Renal pelvis (tissue), 4 donors: ENCODE results near the gene DNAJC11. TPM values are rescaled to one million over a fixed set of nuclear protein-coding genes. Genes with fewer than 3 reads are reported as not detected.
"Not testable (repeated sequence)": the region's sequence is repeated elsewhere in the genome, so short reads cannot be mapped to it uniquely, and the experiment has no call there.

ENCODE experiments used
- DNase-seq: peaks from one replicate; pipeline ENCODE4 v3.0.0-alpha.2; 2013
- polyA plus RNA-seq, 3 donors: library from polyadenylated mRNA; unstranded; fragments of 120-200 nt; gene quantifications; one replicate each; pipeline ENCODE4 v1.2.1, GENCODE V29; 2013; ENCODE audit not compliant: insufficient read length in 3 of 3

Gene DNAJC11
- polyA plus RNA-seq, 3 donors: 57.3 to 79.4 (median 78.4) TPM

- DNase-seq: no peak
These were observed 22.2 kb upstream of the DNAJC11 start for GRCh38 chr1:6723621-6724428.

- DNase-seq: no peak
These were observed 9.6 kb upstream of the DNAJC11 start for GRCh38 chr1:6711174-6711573.

GRCh38 chr1:6704746-6705145 is 3.1 kb upstream of the DNAJC11 start:
- no peak for DNase-seq

GRCh38 chr1:6703016-6703415 is 1.4 kb upstream of the DNAJC11 start:
- DNase-seq: no peak

GRCh38 chr1:6700853-6701436 is 671 bp downstream of the DNAJC11 start:
- DNase-seq: no peak

GRCh38 chr1:6699915-6700314 is 1.7 kb downstream of the DNAJC11 start:
- not testable (repeated sequence) for DNase-seq

- no peak for DNase-seq
These were observed 5.7 kb downstream of the DNAJC11 start for GRCh38 chr1:6695868-6696267.

- no peak for DNase-seq
These were observed 7.4 kb downstream of the DNAJC11 start for GRCh38 chr1:6694121-6694713.

GRCh38 chr1:6692956-6693355 is 8.7 kb downstream of the DNAJC11 start:
- no peak for DNase-seq

- DNase-seq: no peak
These were observed 10.1 kb downstream of the DNAJC11 start for GRCh38 chr1:6691507-6691906.

- DNase-seq: no peak
These were observed 11.4 kb downstream of the DNAJC11 start for GRCh38 chr1:6690186-6690585.

- no peak for DNase-seq
These were observed 12.9 kb downstream of the DNAJC11 start for GRCh38 chr1:6688757-6689156.

GRCh38 chr1:6688001-6688400 is 13.6 kb downstream of the DNAJC11 start:
- no peak for DNase-seq

GRCh38 chr1:6686294-6686693 is 15.3 kb downstream of the DNAJC11 start:
- no peak for DNase-seq

- no peak for DNase-seq
These were observed 16.2 kb downstream of the DNAJC11 start for GRCh38 chr1:6685381-6685780.

- DNase-seq: no peak
These were observed 18.2 kb downstream of the DNAJC11 start for GRCh38 chr1:6683434-6683833.

- DNase-seq: no peak
These were observed 25.7 kb downstream of the DNAJC11 start for GRCh38 chr1:6675941-6676340.

- DNase-seq: no peak
These were observed 26.8 kb downstream of the DNAJC11 start for GRCh38 chr1:6674771-6675170.

- DNase-seq: no peak
These were observed 27.7 kb downstream of the DNAJC11 start for GRCh38 chr1:6673816-6674398.

- no peak for DNase-seq
These were observed 29.1 kb downstream of the DNAJC11 start for GRCh38 chr1:6672558-6672957.

- no peak for DNase-seq
These were observed 33.1 kb downstream of the DNAJC11 start for GRCh38 chr1:6668503-6668902.

- DNase-seq: no peak
These were observed 34.5 kb downstream of the DNAJC11 start for GRCh38 chr1:6667139-6667538.

GRCh38 chr1:6666696-6667095 is 34.9 kb downstream of the DNAJC11 start:
- no peak for DNase-seq
